Fibroblast of skin of scalp (primary cell): Measurements from ENCODE around the gene SPINT2.
"Not testable (repeated sequence)": the region's sequence is repeated elsewhere in the genome, so short reads cannot be mapped to it uniquely, and the experiment has no call there.

Experiments used
- DNase-seq: peaks from one replicate; pipeline ENCODE4 v3.0.0-alpha.2; 2013

Gene SPINT2

GRCh38 chr19:38321646-38322196, 57.3 kb downstream of the SPINT2 start:
- DNase-seq: no peak

- DNase-seq: no peak
These were observed 58.9 kb downstream of the SPINT2 start for GRCh38 chr19:38323291-38323690.

- DNase-seq: no peak
These were observed 60.1 kb downstream of the SPINT2 start for GRCh38 chr19:38324431-38324830.

- DNase-seq: no peak
These were observed 62.2 kb downstream of the SPINT2 start for GRCh38 chr19:38326591-38326990.

GRCh38 chr19:38329651-38330050, 65.3 kb downstream of the SPINT2 start:
- DNase-seq: no peak

GRCh38 chr19:38331728-38332127, 67.4 kb downstream of the SPINT2 start:
- DNase-seq: no peak

GRCh38 chr19:38333245-38333644, 68.9 kb downstream of the SPINT2 start:
- DNase-seq: peak; percentile 21

- DNase-seq: peak; percentile 96
These were observed 71.7 kb downstream of the SPINT2 start for GRCh38 chr19:38335949-38336637.

- DNase-seq: peak; percentile 87
These were observed 72.4 kb downstream of the SPINT2 start for GRCh38 chr19:38336638-38337359.

- no peak for DNase-seq
These were observed 72.9 kb downstream of the SPINT2 start for GRCh38 chr19:38337360-38337653.

GRCh38 chr19:38339011-38339410, 74.6 kb downstream of the SPINT2 start:
- not testable (repeated sequence) for DNase-seq

GRCh38 chr19:38340927-38341326, 76.6 kb downstream of the SPINT2 start:
- no peak for DNase-seq
